ENCODE data around the gene LENG9. TPM values are rescaled to one million over a fixed set of nuclear protein-coding genes. Genes with fewer than 3 reads are reported as not detected.

Gene LENG9
- polyA plus RNA-seq, 2 of the 4 experiments (the other 2 are of a cell fraction), result 1.9 to 4.1 TPM

DNA sequence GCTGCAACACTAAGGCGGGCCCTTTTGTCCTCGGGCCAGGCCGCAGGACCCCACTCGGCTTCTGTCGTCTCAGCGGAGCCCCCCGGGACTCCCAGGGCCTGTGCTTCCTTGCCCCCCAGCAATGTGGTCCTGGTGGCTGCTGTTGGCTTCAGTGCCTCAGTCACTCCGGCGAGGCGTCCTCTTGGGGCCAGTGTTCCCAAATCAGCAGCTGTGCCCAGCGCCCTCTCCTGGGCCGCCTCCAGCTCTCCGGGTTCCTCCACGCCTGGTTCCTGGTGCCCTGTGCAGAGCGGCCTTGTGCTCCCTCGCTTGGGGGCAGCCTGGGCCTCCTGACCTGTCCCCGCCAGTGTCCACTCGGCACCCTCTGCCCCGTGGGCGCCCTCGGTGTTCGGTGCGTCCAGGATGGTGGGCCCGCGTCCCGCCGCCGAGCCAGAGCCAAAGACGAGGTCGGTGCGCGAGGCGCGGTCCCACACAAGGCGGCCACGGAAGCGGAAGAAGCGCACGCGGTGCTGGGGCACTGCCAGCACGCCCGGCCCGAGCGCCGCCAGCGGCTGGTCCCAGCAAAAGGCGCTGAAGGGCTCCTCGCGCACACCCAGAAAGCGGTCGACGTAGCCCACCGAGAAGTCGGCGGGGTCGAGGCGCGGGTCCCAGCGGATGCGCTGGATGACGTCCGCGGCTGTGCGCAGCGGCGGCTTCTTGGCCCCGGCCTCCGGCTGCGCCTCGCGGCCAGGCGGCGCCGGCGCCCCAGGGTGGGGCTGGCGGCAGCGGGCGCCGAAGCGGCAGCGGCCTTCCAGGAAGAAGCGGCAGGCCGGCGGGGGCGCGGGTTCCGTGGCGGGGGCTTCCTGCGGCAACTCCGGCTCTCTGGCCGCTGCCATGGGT lies 685 bp downstream of the LENG9 start (continued):
- TF ChIP-seq, protein P1, sequence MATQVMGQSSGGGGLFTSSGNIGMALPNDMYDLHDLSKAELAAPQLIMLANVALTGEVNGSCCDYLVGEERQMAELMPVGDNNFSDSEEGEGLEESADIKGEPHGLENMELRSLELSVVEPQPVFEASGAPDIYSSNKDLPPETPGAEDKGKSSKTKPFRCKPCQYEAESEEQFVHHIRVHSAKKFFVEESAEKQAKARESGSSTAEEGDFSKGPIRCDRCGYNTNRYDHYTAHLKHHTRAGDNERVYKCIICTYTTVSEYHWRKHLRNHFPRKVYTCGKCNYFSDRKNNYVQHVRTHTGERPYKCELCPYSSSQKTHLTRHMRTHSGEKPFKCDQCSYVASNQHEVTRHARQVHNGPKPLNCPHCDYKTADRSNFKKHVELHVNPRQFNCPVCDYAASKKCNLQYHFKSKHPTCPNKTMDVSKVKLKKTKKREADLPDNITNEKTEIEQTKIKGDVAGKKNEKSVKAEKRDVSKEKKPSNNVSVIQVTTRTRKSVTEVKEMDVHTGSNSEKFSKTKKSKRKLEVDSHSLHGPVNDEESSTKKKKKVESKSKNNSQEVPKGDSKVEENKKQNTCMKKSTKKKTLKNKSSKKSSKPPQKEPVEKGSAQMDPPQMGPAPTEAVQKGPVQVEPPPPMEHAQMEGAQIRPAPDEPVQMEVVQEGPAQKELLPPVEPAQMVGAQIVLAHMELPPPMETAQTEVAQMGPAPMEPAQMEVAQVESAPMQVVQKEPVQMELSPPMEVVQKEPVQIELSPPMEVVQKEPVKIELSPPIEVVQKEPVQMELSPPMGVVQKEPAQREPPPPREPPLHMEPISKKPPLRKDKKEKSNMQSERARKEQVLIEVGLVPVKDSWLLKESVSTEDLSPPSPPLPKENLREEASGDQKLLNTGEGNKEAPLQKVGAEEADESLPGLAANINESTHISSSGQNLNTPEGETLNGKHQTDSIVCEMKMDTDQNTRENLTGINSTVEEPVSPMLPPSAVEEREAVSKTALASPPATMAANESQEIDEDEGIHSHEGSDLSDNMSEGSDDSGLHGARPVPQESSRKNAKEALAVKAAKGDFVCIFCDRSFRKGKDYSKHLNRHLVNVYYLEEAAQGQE (IDR thresholded peaks at IDR 0.05), result no peak
- no peak for TF ChIP-seq JUNB (IDR thresholded peaks at IDR 0.05)
- peak; percentile 13; the same call in 1 of the 3 replicates for TF ChIP-seq BCL3 (IDR thresholded peaks at IDR 0.05)
- TF ChIP-seq PHF8 (IDR thresholded peaks at IDR 0.05; ENCODE audit: borderline replicate concordance, low read depth), result no peak
- no peak for TF ChIP-seq ESRRA (IDR thresholded peaks at IDR 0.05; ENCODE audit: borderline replicate concordance, low read length)
- TF ChIP-seq FOSB (CRISPR knock-in tag; IDR thresholded peaks at IDR 0.05), result peak; percentile 92
- peak; percentile 15 for TF ChIP-seq CHD2 (IDR thresholded peaks at IDR 0.05; ENCODE audit: low read length, partially characterized antibody)
- no peak for TF ChIP-seq HEYL (CRISPR knock-in tag; IDR thresholded peaks at IDR 0.05)
- peak; percentile 60 for TF ChIP-seq RARB (CRISPR knock-in tag; IDR thresholded peaks at IDR 0.05)
- TF ChIP-seq RAD21 (conservative IDR thresholded peaks at IDR 0.05 in 1 of 2, IDR thresholded peaks at IDR 0.05 in 1 of 2), result peak in 1 of 2 experiments; percentile 15; a peak in 1 of 5 replicates
- TF ChIP-seq JUN (IDR thresholded peaks at IDR 0.05), result no peak; a peak in 1 of 5 replicates
- TF ChIP-seq, protein P2, sequence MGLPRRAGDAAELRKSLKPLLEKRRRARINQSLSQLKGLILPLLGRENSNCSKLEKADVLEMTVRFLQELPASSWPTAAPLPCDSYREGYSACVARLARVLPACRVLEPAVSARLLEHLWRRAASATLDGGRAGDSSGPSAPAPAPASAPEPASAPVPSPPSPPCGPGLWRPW (IDR thresholded peaks at IDR 0.05), result no peak
- TF ChIP-seq HOXB13 (CRISPR knock-in tag; IDR thresholded peaks at IDR 0.05; ENCODE audit: low read depth), result peak; percentile 61; the same call in 1 of the 2 replicates
- TF ChIP-seq RCOR1 (IDR thresholded peaks at IDR 0.05; ENCODE audit: low read depth, low read length), result no peak
- TF ChIP-seq HDAC2 (IDR thresholded peaks at IDR 0.05), result no peak
- 0 out of 2 replicates have a peak, but pooled peaks have one; percentile 1 for TF ChIP-seq USF2 (IDR thresholded peaks at IDR 0.05)
- peak; percentile 93 for TF ChIP-seq MAX (IDR thresholded peaks at IDR 0.05)
- TF ChIP-seq CBX2 (IDR thresholded peaks at IDR 0.05; ENCODE audit: borderline replicate concordance, low read depth), result no peak
- TF ChIP-seq CHD4 (IDR thresholded peaks at IDR 0.05; ENCODE audit: borderline replicate concordance), result no peak
- TF ChIP-seq EP300 (IDR thresholded peaks at IDR 0.05), result no peak
- TF ChIP-seq HMGXB4 (CRISPR knock-in tag; IDR thresholded peaks at IDR 0.05; ENCODE audit: borderline replicate concordance), result peak; percentile 73; the same call in 1 of the 2 replicates
- TF ChIP-seq ATOH8 (CRISPR knock-in tag; IDR thresholded peaks at IDR 0.05; ENCODE audit: low read depth), result peak; percentile 37; the same call in 1 of the 2 replicates
- no peak for TF ChIP-seq ZFP36 (IDR thresholded peaks at IDR 0.05; ENCODE audit: borderline replicate concordance, partially characterized antibody)
- no peak for TF ChIP-seq ZSCAN20 (CRISPR knock-in tag; IDR thresholded peaks at IDR 0.05)
- TF ChIP-seq EHMT2 (IDR thresholded peaks at IDR 0.05; ENCODE audit: low read depth), result no peak
- TF ChIP-seq GATA3 (IDR thresholded peaks at IDR 0.05; ENCODE audit: borderline replicate concordance), result peak; percentile 50; the same call in 1 of the 2 replicates
- no peak for TF ChIP-seq CBX8 (IDR thresholded peaks at IDR 0.05)
- TF ChIP-seq HOXA7 (CRISPR knock-in tag; IDR thresholded peaks at IDR 0.05), result peak; percentile 87
- TF ChIP-seq SREBF2 (IDR thresholded peaks at IDR 0.05), result no peak
- TF ChIP-seq RFX5 (IDR thresholded peaks at IDR 0.05), result no peak
